Natural killer cell (primary cell): ENCODE measurements around the gene ANKRD18A. TPM values are rescaled to one million over a fixed set of nuclear protein-coding genes. Genes with fewer than 3 reads are reported as not detected.

Experiments
- ATAC-seq, 3 donors: fragments of 150-1000 bp in 2 of 3; fragments of 200-7000 bp in 1 of 3; cut with Tn5 transposase; 1 replicate in 1 of 3; 2 replicates in 2 of 3; pipeline ENCODE4 v1.10.0; 2021; ENCODE audit warnings: mild to moderate bottlenecking in 2 of 3, moderate library complexity in 2 of 3
- DNase-seq, 2 donors: peaks; one replicate each; pipeline versions ENCODE4 v3.0.0 to v3.0.0-alpha.2; 2013 to 2021; ENCODE audit warnings: mixed read lengths in 1 of 2
- H3K27ac ChIP-seq: one replicate; pipeline ENCODE4 v1.5.1; 2013; ENCODE audit warnings: mild to moderate bottlenecking, low read length
- H3K27me3 ChIP-seq: one replicate; pipeline ENCODE4 v1.6.1; 2013; ENCODE audit warnings: low read length; ENCODE audit not compliant: control insufficient read depth, insufficient read depth
- H3K36me3 ChIP-seq: one replicate; pipeline ENCODE4 v1.6.1; 2013; ENCODE audit warnings: low read length; ENCODE audit not compliant: control insufficient read depth, insufficient read depth
- H3K4me1 ChIP-seq: one replicate; pipeline ENCODE4 v1.6.1; 2013; ENCODE audit warnings: low read length; ENCODE audit not compliant: control insufficient read depth, insufficient read depth
- H3K4me3 ChIP-seq: one replicate; pipeline ENCODE4 v1.5.1; 2013; ENCODE audit warnings: low read length
- H3K9me3 ChIP-seq: one replicate; pipeline ENCODE4 v1.6.1; 2013; ENCODE audit warnings: low read length; ENCODE audit not compliant: control insufficient read depth, insufficient read depth
- H3K27ac Mint-ChIP-seq, 2 donors: one replicate each; pipeline ENCODE4 v1.8.0; 2022; ENCODE audit warnings: mild to moderate bottlenecking in 2 of 2, mixed read lengths in 2 of 2, moderate library complexity in 1 of 2
- H3K27me3 Mint-ChIP-seq, 2 donors: one replicate each; pipeline ENCODE4 v1.8.0; 2022; ENCODE audit warnings: low read depth in 2 of 2, mixed read lengths in 2 of 2
- H3K36me3 Mint-ChIP-seq: one replicate; pipeline ENCODE4 v1.8.0; 2022; ENCODE audit warnings: mixed read lengths
- H3K4me1 Mint-ChIP-seq, 2 donors: one replicate each; pipeline ENCODE4 v1.8.0; 2022; ENCODE audit warnings: mixed read lengths in 2 of 2
- H3K4me3 Mint-ChIP-seq: one replicate; pipeline ENCODE4 v1.8.0; 2022; ENCODE audit warnings: mild to moderate bottlenecking, moderate library complexity, mixed read lengths
- H3K9me3 Mint-ChIP-seq, 2 donors: one replicate each; pipeline ENCODE4 v1.8.0; 2022; ENCODE audit warnings: mixed read lengths in 2 of 2
- WGBS: methylation state at CpG from one replicate; pipeline ENCODE4 v1.1.7; 2013; ENCODE audit warnings: missing lambda C conversion rate; ENCODE audit not compliant: insufficient coverage; 5-methylcytosine and 5-hydroxymethylcytosine counted together
- intact Hi-C: fragments of 100-400 bp; cut with micrococcal nuclease; formaldehyde crosslinking; loops from one replicate; pipeline ENCODE4 v1.14.2; 2022
- total RNA-seq, 4 donors: library from RNA; stranded (reverse); fragments of 120-200 nt in 1 of 4; gene quantifications; one replicate each; pipeline versions ENCODE4 v1.2.3 to v1.2.4, GENCODE V29; 2013 to 2022
- TF ChIP-seq, protein P1 (sequence below): fragments of 200-600 bp; IDR thresholded peaks from one replicate; pipeline ENCODE4 v1.8.0; 2022; ENCODE audit warnings: antibody characterized with exemption

ANKRD18A gene
- total RNA-seq, 3 donors from 2014 or later (not counting 1 experiment from before 2014, with no cell fraction given) = 0.25 to 1.5 TPM; not detected in 1

DNA sequence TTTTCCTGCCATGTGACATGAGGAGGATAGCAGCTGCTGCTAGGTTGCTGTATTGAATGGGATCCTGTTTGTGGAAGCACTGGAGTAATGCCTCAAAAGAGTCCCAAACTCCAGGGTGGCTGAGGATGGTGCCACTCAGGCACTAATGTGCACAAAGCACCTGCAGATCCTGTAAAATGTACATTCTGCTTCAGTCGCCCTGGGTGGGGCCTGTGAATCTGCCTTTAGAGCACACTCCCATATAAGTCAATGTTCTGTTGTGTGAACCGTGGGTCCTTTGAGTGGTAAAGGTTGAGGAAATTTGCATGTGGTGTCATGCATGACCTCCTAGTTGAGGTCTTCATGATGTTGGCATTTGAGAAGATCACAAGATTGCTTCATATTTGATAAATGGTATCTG, 31.6 kb upstream of the ANKRD18A start:
- H3K4me1 ChIP-seq = no peaks in the 10 kb centered on the region
- no peak overlapping the region for H3K27ac Mint-ChIP-seq
- no peak for ATAC-seq
- DNase-seq = no peak
- H3K27me3 ChIP-seq = no peaks in the 10 kb centered on the region
- H3K9me3 Mint-ChIP-seq = no peaks in the 10 kb centered on the region
- no peaks in the 10 kb centered on the region for H3K9me3 ChIP-seq
- H3K4me3 Mint-ChIP-seq = no peak overlapping the region
- no peaks in the 10 kb centered on the region for H3K36me3 ChIP-seq
- no peak overlapping the region for H3K4me3 ChIP-seq
- intact Hi-C loops = no loop called here
- no peaks in the 10 kb centered on the region for H3K36me3 Mint-ChIP-seq
- H3K27ac ChIP-seq = no peak overlapping the region
- no peaks in the 10 kb centered on the region for H3K4me1 Mint-ChIP-seq
- peaks cover 12 to 20% of the 10 kb centered on the region in 2 donors for H3K27me3 Mint-ChIP-seq
- TF ChIP-seq, protein P1, sequence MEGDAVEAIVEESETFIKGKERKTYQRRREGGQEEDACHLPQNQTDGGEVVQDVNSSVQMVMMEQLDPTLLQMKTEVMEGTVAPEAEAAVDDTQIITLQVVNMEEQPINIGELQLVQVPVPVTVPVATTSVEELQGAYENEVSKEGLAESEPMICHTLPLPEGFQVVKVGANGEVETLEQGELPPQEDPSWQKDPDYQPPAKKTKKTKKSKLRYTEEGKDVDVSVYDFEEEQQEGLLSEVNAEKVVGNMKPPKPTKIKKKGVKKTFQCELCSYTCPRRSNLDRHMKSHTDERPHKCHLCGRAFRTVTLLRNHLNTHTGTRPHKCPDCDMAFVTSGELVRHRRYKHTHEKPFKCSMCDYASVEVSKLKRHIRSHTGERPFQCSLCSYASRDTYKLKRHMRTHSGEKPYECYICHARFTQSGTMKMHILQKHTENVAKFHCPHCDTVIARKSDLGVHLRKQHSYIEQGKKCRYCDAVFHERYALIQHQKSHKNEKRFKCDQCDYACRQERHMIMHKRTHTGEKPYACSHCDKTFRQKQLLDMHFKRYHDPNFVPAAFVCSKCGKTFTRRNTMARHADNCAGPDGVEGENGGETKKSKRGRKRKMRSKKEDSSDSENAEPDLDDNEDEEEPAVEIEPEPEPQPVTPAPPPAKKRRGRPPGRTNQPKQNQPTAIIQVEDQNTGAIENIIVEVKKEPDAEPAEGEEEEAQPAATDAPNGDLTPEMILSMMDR = no peak
- WGBS = 100% methylated on average over 1 of the region's 2 CpGs

DNA sequence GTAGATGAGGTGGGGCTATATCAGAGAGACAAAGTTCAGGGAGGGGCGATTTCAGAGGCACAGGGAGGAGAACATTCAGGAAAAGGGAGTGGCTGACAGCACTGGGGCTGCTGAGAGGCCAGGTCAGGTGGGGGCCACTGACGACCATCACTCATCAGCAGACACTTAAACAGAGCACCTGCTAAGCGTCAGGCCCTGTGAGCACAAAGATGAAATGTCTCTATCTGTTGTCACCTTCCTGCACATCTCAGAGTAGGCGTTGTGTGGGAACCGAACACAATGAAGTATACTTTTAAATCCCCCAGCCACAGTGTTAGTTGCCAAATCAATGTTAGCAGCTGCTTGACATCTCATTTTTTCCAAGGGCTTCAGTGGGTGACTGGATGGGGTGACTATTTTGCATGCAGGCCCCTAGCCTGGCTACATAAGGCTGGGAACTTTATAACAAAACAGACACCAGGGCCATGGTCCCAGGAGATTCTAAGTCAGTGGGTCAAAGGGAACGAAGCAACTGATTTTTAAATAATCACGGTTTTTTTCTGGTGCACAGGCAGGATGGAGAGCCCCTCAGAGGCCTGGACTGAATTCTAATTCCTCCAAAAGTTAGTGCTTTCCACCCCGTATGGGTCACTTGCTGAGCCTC, 31.1 kb upstream of the ANKRD18A start:
- Histone ChIP-seq H3K9me3 (no peaks in the 10 kb centered on the region), H3K36me3 (no peaks in the 10 kb centered on the region), H3K4me1 (no peaks in the 10 kb centered on the region), H3K27ac (no peak overlapping the region), H3K4me3 (no peak overlapping the region), H3K27me3 (no peaks in the 10 kb centered on the region)
- no peaks in the 10 kb centered on the region for H3K36me3 Mint-ChIP-seq
- intact Hi-C loops = no loop called here
- peaks cover 10 to 14% of the 10 kb centered on the region in 2 donors for H3K27me3 Mint-ChIP-seq
- H3K4me3 Mint-ChIP-seq = no peak overlapping the region
- TF ChIP-seq, protein P1 = no peak
- no peaks in the 10 kb centered on the region for H3K9me3 Mint-ChIP-seq
- ATAC-seq = no peak
- no peak overlapping the region for H3K27ac Mint-ChIP-seq
- DNase-seq = no peak
- H3K4me1 Mint-ChIP-seq = no peaks in the 10 kb centered on the region
- WGBS = 81% methylated on average over 8 of the region's 8 CpGs

DNA sequence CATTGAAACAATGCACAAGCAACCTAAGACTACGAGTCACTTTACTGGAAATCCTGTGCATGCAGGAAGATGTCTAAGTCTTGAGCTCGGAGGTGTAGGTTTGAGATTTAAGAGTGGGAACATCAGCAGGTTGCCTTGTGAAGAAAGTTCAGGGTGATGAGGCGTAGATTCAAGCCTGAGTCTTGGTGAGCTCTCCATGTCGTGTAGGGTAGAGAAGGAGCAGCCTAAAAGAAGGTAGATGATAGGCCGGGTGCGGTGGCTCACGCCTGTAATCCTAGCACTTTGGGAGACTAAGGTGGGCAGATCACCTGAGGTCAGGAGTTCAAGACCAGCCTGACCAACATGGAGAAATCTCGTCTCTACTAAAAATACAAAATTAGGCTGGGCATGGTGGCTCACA, 30.2 kb upstream of the ANKRD18A start:
- 89% methylated on average over 8 of the region's 8 CpGs for WGBS
- intact Hi-C loops = no loop called here
- no peak for ATAC-seq
- no peaks in the 10 kb centered on the region for H3K36me3 ChIP-seq
- no peaks in the 10 kb centered on the region for H3K9me3 ChIP-seq
- Mint-ChIP-seq H3K9me3 (no peaks in the 10 kb centered on the region), H3K27me3 (peaks cover 5 to 6% of the 10 kb centered on the region in 2 donors), H3K27ac (no peak overlapping the region), H3K4me3 (no peak overlapping the region), H3K4me1 (no peaks in the 10 kb centered on the region), H3K36me3 (no peaks in the 10 kb centered on the region)
- H3K4me1 ChIP-seq = no peaks in the 10 kb centered on the region
- TF ChIP-seq, protein P1 = no peak
- H3K27ac ChIP-seq = no peak overlapping the region
- H3K4me3 ChIP-seq = no peak overlapping the region
- H3K27me3 ChIP-seq = no peaks in the 10 kb centered on the region
- no peak for DNase-seq
